HG03196 (cell line): ENCODE measurements around the gene PHOX2A.
"Not testable (repeated sequence)": the region's sequence is repeated elsewhere in the genome, so short reads cannot be mapped to it uniquely, and the experiment has no call there.

Experiments used
- ATAC-seq: cut with Tn5 transposase; IDR thresholded peaks from one replicate; pipeline ENCODE4 v1.9.1; 2021; ENCODE audit not compliant: unreplicated experiment

The PHOX2A gene

GRCh38 chr11:72244060-72244360 is at the start of gene PHOX2A:
Gene PHOX2A (minus strand): TSS chr11:72244176. CDS start chr11:72244004, 172 bp downstream.
- ATAC-seq = no peak

GRCh38 chr11:72293391-72293790 is 49.4 kb upstream of the PHOX2A start:
- ATAC-seq = no peak

GRCh38 chr11:72292106-72292785 is 48.3 kb upstream of the PHOX2A start:
- no peak for ATAC-seq

GRCh38 chr11:72290741-72291140 is 46.8 kb upstream of the PHOX2A start:
- ATAC-seq = not testable (repeated sequence)

GRCh38 chr11:72287293-72287692 is 43.3 kb upstream of the PHOX2A start:
- ATAC-seq = no peak

- ATAC-seq = no peak
These were observed 40.0 kb upstream of the PHOX2A start for GRCh38 chr11:72283947-72284346.

GRCh38 chr11:72280726-72281315 is 36.8 kb upstream of the PHOX2A start:
- ATAC-seq = no peak

- ATAC-seq = no peak
These were observed 36.1 kb upstream of the PHOX2A start for GRCh38 chr11:72280037-72280436.

GRCh38 chr11:72278905-72279304 is 34.9 kb upstream of the PHOX2A start:
- no peak for ATAC-seq

GRCh38 chr11:72274435-72274834 is 30.5 kb upstream of the PHOX2A start:
- no peak for ATAC-seq

GRCh38 chr11:72271980-72272379 is 28.0 kb upstream of the PHOX2A start:
- ATAC-seq = no peak

GRCh38 chr11:72267956-72268617 is 24.1 kb upstream of the PHOX2A start:
- ATAC-seq = no peak

- not testable (repeated sequence) for ATAC-seq
These were observed 23.0 kb upstream of the PHOX2A start for GRCh38 chr11:72266960-72267359.

GRCh38 chr11:72265951-72266350 is 22.0 kb upstream of the PHOX2A start:
- no peak for ATAC-seq

- ATAC-seq = no peak
These were observed 19.4 kb upstream of the PHOX2A start for GRCh38 chr11:72263361-72263760.

GRCh38 chr11:72260574-72260973 is 16.6 kb upstream of the PHOX2A start:
- no peak for ATAC-seq

- ATAC-seq = no peak
These were observed 15.5 kb upstream of the PHOX2A start for GRCh38 chr11:72259490-72259889.

- no peak for ATAC-seq
These were observed 13.6 kb upstream of the PHOX2A start for GRCh38 chr11:72257570-72257969.

- no peak for ATAC-seq
These were observed 10.5 kb upstream of the PHOX2A start for GRCh38 chr11:72254299-72254993.

GRCh38 chr11:72253392-72253791 is 9.4 kb upstream of the PHOX2A start:
- no peak for ATAC-seq

GRCh38 chr11:72251614-72252013 is 7.6 kb upstream of the PHOX2A start:
- ATAC-seq = no peak
